Body of pancreas (tissue), 4 donors: ENCODE measurements around the gene GALNT15.

Source experiments
- POLR2A ChIP-seq, 3 donors: fragments of 450-650 bp; IDR thresholded peaks; one replicate each; pipeline ENCODE4 v1.6.1; 2016; ENCODE audit warnings: antibody characterized with exemption in 3 of 3, mild to moderate bottlenecking in 2 of 3
- TF ChIP-seq, protein P1 (sequence below), 7 experiments: fragments of 450-650 bp in 4 of 7; fragments of 200-600 bp in 3 of 7; sonication (generic) in 3 of 7; IDR thresholded peaks; one replicate each; pipeline ENCODE4 v1.5.1; 2016 to 2019; ENCODE audit warnings: antibody characterized with exemption in 7 of 7

DNA sequence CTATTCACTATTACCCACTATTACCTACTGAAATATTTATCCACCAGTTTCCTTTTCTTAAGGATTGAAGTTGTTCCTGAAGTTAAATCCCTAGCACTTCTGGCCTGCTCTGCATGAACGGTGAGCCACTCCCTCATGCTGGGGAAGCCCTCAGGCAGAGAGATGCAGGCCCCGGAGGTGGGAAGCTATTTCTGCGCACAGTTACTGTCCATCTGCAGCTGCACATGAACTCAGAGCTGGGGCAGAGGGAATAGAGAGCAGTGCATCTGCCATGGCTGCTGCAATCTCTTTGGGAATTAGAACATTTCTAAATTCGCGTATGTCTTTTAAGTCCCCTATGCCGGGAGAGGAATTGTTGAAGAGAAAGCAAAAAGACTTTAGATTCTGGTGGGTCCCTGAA, 6.3 kb upstream of the GALNT15 start:
- TF ChIP-seq, protein P1, sequence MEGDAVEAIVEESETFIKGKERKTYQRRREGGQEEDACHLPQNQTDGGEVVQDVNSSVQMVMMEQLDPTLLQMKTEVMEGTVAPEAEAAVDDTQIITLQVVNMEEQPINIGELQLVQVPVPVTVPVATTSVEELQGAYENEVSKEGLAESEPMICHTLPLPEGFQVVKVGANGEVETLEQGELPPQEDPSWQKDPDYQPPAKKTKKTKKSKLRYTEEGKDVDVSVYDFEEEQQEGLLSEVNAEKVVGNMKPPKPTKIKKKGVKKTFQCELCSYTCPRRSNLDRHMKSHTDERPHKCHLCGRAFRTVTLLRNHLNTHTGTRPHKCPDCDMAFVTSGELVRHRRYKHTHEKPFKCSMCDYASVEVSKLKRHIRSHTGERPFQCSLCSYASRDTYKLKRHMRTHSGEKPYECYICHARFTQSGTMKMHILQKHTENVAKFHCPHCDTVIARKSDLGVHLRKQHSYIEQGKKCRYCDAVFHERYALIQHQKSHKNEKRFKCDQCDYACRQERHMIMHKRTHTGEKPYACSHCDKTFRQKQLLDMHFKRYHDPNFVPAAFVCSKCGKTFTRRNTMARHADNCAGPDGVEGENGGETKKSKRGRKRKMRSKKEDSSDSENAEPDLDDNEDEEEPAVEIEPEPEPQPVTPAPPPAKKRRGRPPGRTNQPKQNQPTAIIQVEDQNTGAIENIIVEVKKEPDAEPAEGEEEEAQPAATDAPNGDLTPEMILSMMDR (IDR thresholded peaks at IDR 0.05) = no peak
- no peak for TF ChIP-seq POLR2A (IDR thresholded peaks at IDR 0.05)
